NCI-H1930 (cell line): Measurements from ENCODE around the gene AQP1.

Experiments
- DNase-seq, 2 experiments: peaks; one replicate each; lab custom pipeline; 2025; lab: John Stamatoyannopoulos, UW

AQP1 gene

GRCh38 chr7:30974605-30975255, 63.1 kb downstream of the AQP1 start:
- DNase-seq, result peak in 1 of 2 experiments; percentile 12
